K562 (cell line): Measurements from ENCODE around the gene MBP. TPM values are rescaled to one million over a fixed set of nuclear protein-coding genes. Genes with fewer than 3 reads are reported as not detected.
A peak's percentile ranks its signal among the peaks of the same experiment; 100 is the strongest.

Experiments used
- ATAC-seq: fragments of 200-7000 bp; cut with Tn5 transposase; 3 replicates; pipeline ENCODE4 v1.9.1; 2020; ENCODE audit warnings: moderate library complexity
- BruUV-seq: library from RNA; stranded (reverse); fragments of 400-500 nt; replicated peaks from 2 replicates; lab custom pipeline; 2021; lab: Mats Ljungman, UMichigan
- CTCF ChIA-PET: fragments of 300-600 bp; formaldehyde crosslinking; extraction: SDS; loops from one replicate; lab custom pipeline; 2021; ENCODE audit warnings: low intra/inter-chr PET ratio; lab: Yijun Ruan, JAX
- POLR2A ChIA-PET: fragments of 300-600, 350-650 bp; sonication (Branson Sonifier 250); formaldehyde crosslinking; extraction: SDS; loops from one replicate; lab custom pipeline; 2021; ENCODE audit warnings: antibody characterized with exemption, inconsistent platforms; lab: Yijun Ruan, JAX
- DNase-seq, 4 experiments: peaks; one replicate each; pipeline versions ENCODE4 v3.0.0 to v3.0.0-alpha.2; 2011 to 2018; ENCODE audit warnings: low spot score in 3 of 4, mixed read lengths in 3 of 4; ENCODE audit errors: extremely low read depth in 1 of 4
- FAIRE-seq: peaks from 2 replicates; lab custom pipeline; 2011; peaks lifted over from hg19 to GRCh38; lab: Jason Lieb, UNC
- H2AFZ ChIP-seq: 2 replicates; pipeline ENCODE4 v1.6.0; 2011; ENCODE audit warnings: low read depth, low read length, control low read depth, inconsistent platforms
- H3K27ac ChIP-seq: fragments of 200-600 bp; 3 replicates; pipeline ENCODE4 v1.8.0; 2011; ENCODE audit warnings: low read depth, mild to moderate bottlenecking, control low read depth, inconsistent platforms, low read length, moderate library complexity, mixed read lengths; ENCODE audit errors: extremely low read depth
- H3K27me3 ChIP-seq, 2 experiments: fragments of 300-600 bp in 1 of 2; 2 replicates in 1 of 2; 3 replicates in 1 of 2; pipeline versions ENCODE4 v1.6.0 to v1.8.0; 2011; ENCODE audit warnings: inconsistent platforms in 2 of 2, low read length in 2 of 2, mild to moderate bottlenecking in 1 of 2, mixed read lengths in 1 of 2, moderate library complexity in 1 of 2; ENCODE audit not compliant: control insufficient read depth in 2 of 2, insufficient read depth in 2 of 2
- H3K36me3 ChIP-seq: fragments of 300-600 bp; 3 replicates; pipeline ENCODE4 v1.8.0; 2011; ENCODE audit warnings: mild to moderate bottlenecking, low read length, inconsistent platforms; ENCODE audit not compliant: control insufficient read depth, insufficient read depth
- H3K4me1 ChIP-seq, 2 experiments: fragments of 200-600 bp in 1 of 2; replicated peaks in 1 of 2; 2 replicates in 1 of 2; 3 replicates in 1 of 2; pipeline versions ENCODE4 v1.5.1 to v1.8.0; 2011; ENCODE audit warnings: inconsistent platforms in 2 of 2, low read length in 2 of 2, mild to moderate bottlenecking in 1 of 2, mixed read lengths in 1 of 2, moderate library complexity in 1 of 2; ENCODE audit not compliant: control insufficient read depth in 2 of 2, insufficient read depth in 2 of 2
- H3K4me2 ChIP-seq: 2 replicates; pipeline ENCODE4 v1.6.1; 2011; ENCODE audit warnings: low read length, control low read depth, inconsistent platforms, mixed read lengths; ENCODE audit not compliant: insufficient read depth
- H3K4me3 ChIP-seq: fragments of 200-600 bp; sonication (generic), shearing (Covaris generic); 2 replicates; pipeline ENCODE4 v1.5.1; 2016; ENCODE audit warnings: control low read depth, inconsistent platforms
- H3K79me2 ChIP-seq: fragments of 200-600 bp; 3 replicates; pipeline ENCODE4 v1.8.0; 2011; ENCODE audit warnings: low read length, inconsistent platforms; ENCODE audit not compliant: control insufficient read depth, insufficient read depth
- H3K9ac ChIP-seq, 2 experiments: 2 replicates each; pipeline versions ENCODE4 v1.6.0 to v1.6.1; 2011; ENCODE audit warnings: low read depth in 2 of 2, low read length in 2 of 2, control low read depth in 1 of 2, inconsistent platforms in 1 of 2, mild to moderate bottlenecking in 1 of 2, mixed read lengths in 1 of 2; ENCODE audit not compliant: insufficient read depth in 1 of 2
- H3K9me1 ChIP-seq: one replicate; pipeline ENCODE4 v1.6.0; 2011; ENCODE audit warnings: inconsistent platforms, mild to moderate bottlenecking, low read length, moderate library complexity; ENCODE audit not compliant: control insufficient read depth, insufficient read depth
- H3K9me3 ChIP-seq: replicated peaks from 2 replicates; pipeline ENCODE4 v1.5.1; 2011; ENCODE audit warnings: low read depth, low read length, inconsistent platforms; ENCODE audit not compliant: control insufficient read depth, insufficient read depth
- H4K20me1 ChIP-seq: replicated peaks from 2 replicates; pipeline ENCODE4 v1.6.1; 2011; ENCODE audit warnings: low read length, inconsistent platforms, mixed read lengths; ENCODE audit not compliant: control insufficient read depth, insufficient read depth
- CTCFL ChIP-seq: IDR thresholded peaks from 2 replicates; pipeline ENCODE4 v1.6.1; 2011; ENCODE audit warnings: borderline replicate concordance, low read depth, mild to moderate bottlenecking, moderate library complexity, low read length; ENCODE audit not compliant: insufficient read depth, poor library complexity, severe bottlenecking
- DLX4 ChIP-seq: fragments of 250-450 bp; sonication (Bioruptor Pico); IDR thresholded peaks from 2 replicates; pipeline ENCODE4 v1.6.1; 2021; ENCODE audit warnings: mild to moderate bottlenecking
- DPF2 ChIP-seq: fragments of 450-650 bp; IDR thresholded peaks from 2 replicates; pipeline ENCODE4 v1.6.1; 2016
- FOXA1 ChIP-seq: fragments of 450-650 bp; IDR thresholded peaks from 2 replicates; pipeline ENCODE4 v1.6.1; 2016; ENCODE audit warnings: mild to moderate bottlenecking, borderline replicate concordance
- GTF2E2 ChIP-seq: fragments of 200-800 bp; sonication (Bioruptor generic); IDR thresholded peaks from 2 replicates; pipeline ENCODE4 v1.6.1; 2016; ENCODE audit warnings: missing genetic modification characterization, missing compliant biosample characterization
- JUND ChIP-seq, 2 experiments: IDR thresholded peaks; 2 replicates in 1 of 2; 3 replicates in 1 of 2; pipeline ENCODE4 v1.6.1; 2011; ENCODE audit warnings: borderline replicate concordance in 2 of 2, low read depth in 2 of 2, low read length in 2 of 2, improper control_type of control experiment in 1 of 2, missing biosample characterization in 1 of 2, missing genetic modification characterization in 1 of 2, missing genetic modification reagents in 1 of 2
- MBD2 ChIP-seq: sonication (generic); IDR thresholded peaks from 2 replicates; pipeline ENCODE4 v1.6.1; 2016; ENCODE audit warnings: low read depth, borderline replicate concordance
- NFE2L1 ChIP-seq: fragments of 450-650 bp; IDR thresholded peaks from 2 replicates; pipeline ENCODE4 v1.6.1; 2016; ENCODE audit warnings: missing genetic modification characterization, low read depth, mild to moderate bottlenecking, missing compliant biosample characterization, moderate library complexity, borderline replicate concordance
- NFXL1 ChIP-seq: fragments of 450-650 bp; formaldehyde crosslinking; IDR thresholded peaks from 2 replicates; pipeline ENCODE4 v1.4.0; 2021; ENCODE audit warnings: mild to moderate bottlenecking
- SP1 ChIP-seq: sonication (generic); formaldehyde crosslinking; IDR thresholded peaks from 2 replicates; pipeline ENCODE4 v1.8.1; 2022; ENCODE audit warnings: mild to moderate bottlenecking, missing genetic modification reagents
- ZNF217 ChIP-seq: sonication (generic); formaldehyde crosslinking; IDR thresholded peaks from 2 replicates; pipeline ENCODE4 v1.8.0; 2022; ENCODE audit warnings: mild to moderate bottlenecking, missing genetic modification reagents
- ZNF224 ChIP-seq: sonication (generic); formaldehyde crosslinking; IDR thresholded peaks from 2 replicates; pipeline ENCODE4 v1.8.0; 2022; ENCODE audit warnings: mild to moderate bottlenecking, missing genetic modification reagents
- ZNF316 ChIP-seq: fragments of 450-650 bp; IDR thresholded peaks from 2 replicates; pipeline ENCODE4 v1.6.1; 2016
- ZNF444 ChIP-seq: fragments of 250-450 bp; sonication (Bioruptor Pico); IDR thresholded peaks from 2 replicates; pipeline ENCODE4 v1.4.0; 2020; ENCODE audit warnings: mild to moderate bottlenecking, moderate library complexity
- WGBS: fragments of 100-300 bp; shearing (Covaris generic); methylation state at CpG from one replicate; pipeline ENCODE4 v1.1.6; 2016; ENCODE audit warnings: low coverage, mixed read lengths; ENCODE audit not compliant: insufficient coverage; ENCODE audit errors: missing lambda C conversion rate; 5-methylcytosine and 5-hydroxymethylcytosine counted together
- in situ Hi-C: fragments of 300-500 bp; cut with MboI; formaldehyde crosslinking; loops from 4 replicates; pipeline ENCODE4 v1.15.0; 2018; ENCODE audit warnings: inconsistent platforms, mixed read lengths
- intact Hi-C: fragments of 100-400 bp; cut with micrococcal nuclease; formaldehyde crosslinking; loops from 2 replicates; pipeline ENCODE4 v1.14.2; 2022
- polyA plus RNA-seq, 8 experiments: library from polyadenylated mRNA; depleted of rRNA in 4 of 8; stranded (reverse) in 5 of 8; unstranded in 3 of 8; fragments of >200 nt; fragmentation: Nextera tagmentation in 2 of 8; fragmentation: Illumina TruSeq in 1 of 8; extraction: Ambion mirVana in 2 of 8; extraction: Trizol in 1 of 8; gene quantifications; 2 replicates each; pipeline versions ENCODE4 v1.2.1 to v1.2.3, GENCODE V29; 2011 to 2014; ENCODE audit warnings: inconsistent platforms in 1 of 8, missing spikeins in 1 of 8
- total RNA-seq, 7 experiments: library from RNA; depleted of rRNA in 6 of 7; stranded (reverse); fragments of >200 nt in 6 of 7; fragmentation: Illumina TruSeq in 2 of 7; extraction: Trizol in 2 of 7; gene quantifications; 2 replicates each; pipeline versions ENCODE4 v1.2.1 to v1.2.3, GENCODE V29; 2011 to 2021; ENCODE audit warnings: low replicate concordance in 1 of 7

Gene MBP
- total and polyA plus RNA-seq, 9 of the 15 experiments (the other 6 are each of a cell fraction or from before 2014, with no cell fraction given): 0.09 TPM; not detected in 8

- no peaks in the 10 kb centered on the region for H3K4me1 ChIP-seq
- H3K9ac ChIP-seq: no peak overlapping the region
- H3K9me3 ChIP-seq: no peaks in the 10 kb centered on the region
- no peaks in the 10 kb centered on the region for H3K9me1 ChIP-seq
- H3K27me3 ChIP-seq: peaks cover 6 to 25% of the 10 kb centered on the region in 2 experiments
- DNase-seq: no peak
- no peaks in the 10 kb centered on the region for H3K36me3 ChIP-seq
- no peaks in the 10 kb centered on the region for H3K79me2 ChIP-seq
- ChIA-PET POLR2A (no interaction called here), CTCF (no interaction called here)
- H2AFZ ChIP-seq: no peak overlapping the region
- no peak for ATAC-seq
- H4K20me1 ChIP-seq: no peaks in the 10 kb centered on the region
- no peak overlapping the region for H3K4me3 ChIP-seq
- no peak for FAIRE-seq
- 0% methylated on average over 4 of the region's 4 CpGs for WGBS
- no peak overlapping the region for H3K4me2 ChIP-seq
- TF ChIP-seq ZNF217 (CRISPR knock-in tag) (no peak), DPF2 (no peak), SP1 (no peak), MBD2 (no peak), NFE2L1 (tag) (no peak), GTF2E2 (no peak)
- no TSS peak for BruUV-seq
- in situ Hi-C loops: no loop called here
- H3K27ac ChIP-seq: no peak overlapping the region
- intact Hi-C loops: no loop called here
Measured at GRCh38 chr18:77060151-77060550, 72.4 kb downstream of the MBP start.

GRCh38 chr18:77059294-77059916 is 73.2 kb downstream of the MBP start:
- no peaks in the 10 kb centered on the region for H3K36me3 ChIP-seq
- FAIRE-seq: no peak
- H3K9me3 ChIP-seq: no peaks in the 10 kb centered on the region
- intact Hi-C loops (loop anchor here (1.0 to 10.0 kb wide), 3 partner anchors 55 to 257 kb away; no protein-coding TSS in a partner anchor), in situ Hi-C loops (no loop called here)
- H3K27ac ChIP-seq: no peak overlapping the region
- no peak overlapping the region for H3K4me2 ChIP-seq
- ChIA-PET POLR2A (no interaction called here), CTCF (no interaction called here)
- 0% methylated on average over 2 of the region's 2 CpGs for WGBS
- peaks cover 6 to 25% of the 10 kb centered on the region in 2 experiments for H3K27me3 ChIP-seq
- H3K4me3 ChIP-seq: no peak overlapping the region
- H3K4me1 ChIP-seq: no peaks in the 10 kb centered on the region
- H3K9ac ChIP-seq: no peak overlapping the region
- H4K20me1 ChIP-seq: no peaks in the 10 kb centered on the region
- no TSS peak for BruUV-seq
- no peak overlapping the region for H2AFZ ChIP-seq
- peak; percentile 47 to 57 (median 53) for DNase-seq
- H3K9me1 ChIP-seq: no peaks in the 10 kb centered on the region
- ATAC-seq: peak; percentile 75
- no peaks in the 10 kb centered on the region for H3K79me2 ChIP-seq
- TF ChIP-seq ZNF444 (no peak), ZNF224 (CRISPR knock-in tag) (no peak), DLX4 (CRISPR knock-in tag) (no peak), CTCFL (peak; percentile 3), ZNF316 (peak; percentile 58), JUND (IDR thresholded peaks at IDR 0.05; ENCODE audit: borderline replicate concordance, low read depth, low read length) (no peak), JUND (tag; IDR thresholded peaks at IDR 0.05; ENCODE audit: borderline replicate concordance, low read depth, low read length) (no peak), FOXA1 (no peak), NFXL1 (no peak)
